H1 (cell line): ENCODE results near the gene PPP2R5B. TPM values are rescaled to one million over a fixed set of nuclear protein-coding genes. Genes with fewer than 3 reads are reported as not detected.

Experiments used
- BACH1 ChIP-seq: IDR thresholded peaks from 2 replicates; pipeline ENCODE4 v1.6.1; 2012; ENCODE audit warnings: low read length, improper control_type of control experiment
- KDM1A ChIP-seq: fragments of 200-600, 300-600 bp; sonication (generic); IDR thresholded peaks from 2 replicates; pipeline ENCODE4 v1.7.1; 2016; ENCODE audit warnings: mild to moderate bottlenecking, low read length, borderline replicate concordance
- SAP30 ChIP-seq: fragments of 300-600 bp; sonication (generic); IDR thresholded peaks from 2 replicates; pipeline ENCODE4 v1.7.1; 2012; ENCODE audit warnings: low read length, moderate library complexity, mild to moderate bottlenecking, inconsistent platforms; ENCODE audit not compliant: insufficient read depth, insufficient replicate concordance
- SRF ChIP-seq: IDR thresholded peaks from 2 replicates; pipeline ENCODE4 v1.6.1; 2011; ENCODE audit warnings: mild to moderate bottlenecking, low read depth, low read length, moderate library complexity
- polyA plus RNA-seq, 7 experiments: library from polyadenylated mRNA; depleted of rRNA in 3 of 7; stranded (reverse) in 5 of 7; unstranded in 2 of 7; fragments of >200 nt in 5 of 7; fragments of 200-250 nt in 2 of 7; gene quantifications; 1 replicate in 5 of 7; 2 replicates in 1 of 7; 4 replicates in 1 of 7; pipeline versions ENCODE4 v1.2.1 to v1.2.3, GENCODE V29; 2011 to 2013; ENCODE audit warnings: missing spikeins in 2 of 7, mixed read lengths in 2 of 7
- total RNA-seq: library from RNA; stranded (reverse); fragmentation: NEBNext Ultra II Directional; extraction: Animal tissue kit (Norgen Biotek cat#: 25700); gene quantifications from 2 replicates; pipeline ENCODE4 v1.2.1, GENCODE V29; 2021
- TF ChIP-seq, protein P1 (sequence below): IDR thresholded peaks from 2 replicates; pipeline ENCODE4 v1.6.1; 2012; ENCODE audit warnings: inconsistent platforms

PPP2R5B gene
- total and polyA plus RNA-seq, 2 of the 8 experiments (the other 6 are each of a cell fraction or from before 2014, with no cell fraction given): 4.9 to 5.1 TPM

- TF ChIP-seq SRF (no peak), SAP30 (no peak), BACH1 (no peak), KDM1A (no peak)
- TF ChIP-seq, protein P1, sequence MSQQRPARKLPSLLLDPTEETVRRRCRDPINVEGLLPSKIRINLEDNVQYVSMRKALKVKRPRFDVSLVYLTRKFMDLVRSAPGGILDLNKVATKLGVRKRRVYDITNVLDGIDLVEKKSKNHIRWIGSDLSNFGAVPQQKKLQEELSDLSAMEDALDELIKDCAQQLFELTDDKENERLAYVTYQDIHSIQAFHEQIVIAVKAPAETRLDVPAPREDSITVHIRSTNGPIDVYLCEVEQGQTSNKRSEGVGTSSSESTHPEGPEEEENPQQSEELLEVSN: no peak
- TF ChIP-seq, all 59 proteins: peak for 0
Measured at GRCh38 chr11:64974124-64974523, 49.6 kb downstream of the PPP2R5B start (continued).
